ENCODE results near the gene ZPBP2.
"Not testable (repeated sequence)": the region's sequence is repeated elsewhere in the genome, so short reads cannot be mapped to it uniquely, and the experiment has no call there.

ZPBP2 gene

GRCh38 chr17:39867880-39868553, at the start of gene ZPBP2:
TSS of gene ZPBP2 (plus strand) at chr17:39868202. CDS start at chr17:39868355, 153 bp downstream.
- no peak for DNase-seq

GRCh38 chr17:39818358-39819000, 49.5 kb upstream of the ZPBP2 start:
- no peak for DNase-seq

- no peak for DNase-seq
These were observed 47.5 kb upstream of the ZPBP2 start for GRCh38 chr17:39820541-39820940.

GRCh38 chr17:39820987-39821386, 47.0 kb upstream of the ZPBP2 start:
- DNase-seq: no peak

- no peak for DNase-seq
These were observed 46.0 kb upstream of the ZPBP2 start for GRCh38 chr17:39822051-39822451.

GRCh38 chr17:39823407-39824054, 44.5 kb upstream of the ZPBP2 start:
- no peak for DNase-seq

- DNase-seq: no peak
These were observed 41.7 kb upstream of the ZPBP2 start for GRCh38 chr17:39826334-39826733.

GRCh38 chr17:39828443-39828842, 39.6 kb upstream of the ZPBP2 start:
- DNase-seq: no peak

- DNase-seq: no peak
These were observed 36.4 kb upstream of the ZPBP2 start for GRCh38 chr17:39831588-39831987.

- no peak for DNase-seq
These were observed 34.0 kb upstream of the ZPBP2 start for GRCh38 chr17:39834017-39834416.

GRCh38 chr17:39835038-39835786, 32.8 kb upstream of the ZPBP2 start:
- DNase-seq: no peak

GRCh38 chr17:39836117-39836516, 31.9 kb upstream of the ZPBP2 start:
- DNase-seq: no peak

GRCh38 chr17:39838057-39838456, 29.9 kb upstream of the ZPBP2 start:
- DNase-seq: no peak

- DNase-seq: no peak
These were observed 29.2 kb upstream of the ZPBP2 start for GRCh38 chr17:39838784-39839183.

GRCh38 chr17:39841134-39841683, 26.8 kb upstream of the ZPBP2 start:
- no peak for DNase-seq

- DNase-seq: no peak
These were observed 22.8 kb upstream of the ZPBP2 start for GRCh38 chr17:39845052-39845846.

- DNase-seq: no peak
These were observed 21.8 kb upstream of the ZPBP2 start for GRCh38 chr17:39846205-39846604.

- no peak for DNase-seq
These were observed 19.4 kb upstream of the ZPBP2 start for GRCh38 chr17:39848600-39848999.

- DNase-seq: not testable (repeated sequence)
These were observed 17.8 kb upstream of the ZPBP2 start for GRCh38 chr17:39850186-39850585.

- DNase-seq: peak; percentile 5
These were observed 15.8 kb upstream of the ZPBP2 start for GRCh38 chr17:39852239-39852638.

- no peak for DNase-seq
These were observed 13.1 kb upstream of the ZPBP2 start for GRCh38 chr17:39854909-39855308.

All from kidney glomerular epithelial cell (primary cell).